CD4-positive, alpha-beta T cell treated with Interleukin-12 subunit alpha and Interleukin-12 subunit beta, for 1 hour (primary cell): ENCODE results near the gene CLTB.
"Not testable (repeated sequence)": the region's sequence is repeated elsewhere in the genome, so short reads cannot be mapped to it uniquely, and the experiment has no call there.

ENCODE experiments used
- DNase-seq: peaks from one replicate; pipeline ENCODE4 v3.0.0-alpha.2; 2020

The CLTB gene

DNA sequence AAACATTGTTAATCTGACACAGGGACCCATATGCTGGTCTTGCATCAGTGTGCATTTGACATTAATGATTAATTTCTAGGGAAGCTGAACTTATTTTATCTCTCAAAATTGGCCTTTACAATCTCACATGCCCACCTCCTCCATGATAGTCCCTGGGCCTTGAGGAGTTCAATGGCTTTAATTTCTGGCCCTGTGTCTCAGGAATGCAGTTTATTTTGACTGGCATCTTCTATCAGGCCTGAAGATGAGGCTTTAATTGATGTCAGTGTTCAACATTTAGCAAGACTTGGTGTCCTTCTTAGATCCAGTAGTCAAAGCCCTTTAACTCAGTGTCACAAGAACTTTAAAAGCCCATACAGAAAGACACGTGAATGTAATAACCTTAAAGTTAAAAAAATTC, 10.5 kb upstream of the CLTB start:
- DNase-seq = no peak

DNA sequence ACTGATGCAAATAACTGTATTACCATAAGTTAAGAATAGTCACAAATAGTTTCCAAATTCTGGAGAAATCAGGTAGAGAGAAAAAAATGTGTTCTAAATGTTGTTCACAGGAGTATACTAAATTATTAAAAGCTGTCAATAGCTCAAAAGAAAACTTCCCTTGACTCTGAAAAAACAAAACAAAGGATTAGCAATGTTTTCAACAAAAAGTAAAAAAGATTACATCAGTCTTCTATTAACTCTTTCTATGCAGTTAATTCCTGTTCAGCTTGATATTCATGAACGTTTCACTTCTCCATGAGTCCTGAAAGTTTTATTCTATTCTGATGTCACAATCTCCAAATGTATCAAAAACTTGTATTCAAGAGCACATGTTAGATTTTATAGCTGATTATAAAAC, 9.5 kb upstream of the CLTB start:
- DNase-seq = no peak

DNA sequence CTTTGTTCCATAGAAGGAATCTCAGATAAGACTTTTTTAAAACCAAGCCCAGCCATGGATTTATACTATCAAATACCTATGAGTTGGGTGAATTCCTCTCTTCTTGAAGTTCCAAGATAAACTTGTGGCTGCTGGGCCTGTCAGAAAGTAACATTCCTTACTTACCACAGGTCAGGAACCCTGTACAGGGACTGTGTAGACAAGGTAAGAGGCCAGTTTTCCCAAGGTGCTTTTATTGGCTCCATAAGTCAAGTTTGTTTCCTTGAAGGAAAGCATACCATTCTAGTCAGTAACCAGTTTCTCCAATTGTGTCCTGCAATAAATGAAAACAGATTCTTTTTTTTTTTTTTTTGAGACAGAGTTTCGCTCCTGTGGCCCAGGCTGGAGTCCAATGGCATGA, 8.8 kb upstream of the CLTB start:
- no peak for DNase-seq

DNA sequence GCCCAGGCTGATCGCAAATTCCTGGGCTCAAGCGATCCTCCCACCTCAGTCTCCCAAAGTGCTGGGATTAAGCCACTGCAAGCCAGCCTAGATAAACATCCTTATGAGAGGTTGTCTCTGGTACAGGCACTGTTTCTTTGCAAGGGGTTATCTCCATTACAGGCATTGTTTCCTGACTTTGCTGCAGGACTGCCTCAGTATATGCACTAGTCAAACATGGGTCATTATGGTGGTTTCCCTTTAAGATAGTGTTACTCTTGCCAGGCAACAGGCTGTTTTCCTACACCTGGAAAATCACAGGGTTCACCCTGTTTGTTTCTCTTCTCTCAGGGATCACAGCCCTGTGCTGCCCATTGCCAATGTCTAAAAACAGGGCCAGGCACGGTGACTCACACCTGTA, 7.8 kb upstream of the CLTB start:
- no peak for DNase-seq

- no peak for DNase-seq
Observed at GRCh38 chr5:176420972-176421544, 4.7 kb upstream of the CLTB start.

- DNase-seq = no peak
Observed at GRCh38 chr5:176420086-176420485, 3.7 kb upstream of the CLTB start.

DNA sequence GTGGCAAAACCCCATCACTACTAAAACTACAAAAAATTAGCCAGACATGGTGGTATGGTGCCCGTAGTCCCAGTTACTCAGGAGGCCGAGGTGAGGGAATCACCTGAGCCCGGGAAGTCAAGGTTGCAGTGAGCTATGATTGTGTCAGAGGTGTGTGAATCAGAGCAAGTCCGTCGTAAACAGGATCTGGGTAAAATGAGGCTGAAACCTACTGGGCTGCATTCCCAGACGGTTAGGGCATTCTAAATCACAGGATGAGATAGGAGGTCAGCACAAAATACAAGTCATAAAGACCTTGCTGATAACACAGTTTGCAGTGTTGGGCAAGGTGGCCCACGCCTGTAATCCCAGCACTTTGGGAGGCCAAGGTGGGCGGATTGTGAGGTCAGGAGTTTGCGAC, 1.9 kb upstream of the CLTB start:
- DNase-seq = no peak

DNA sequence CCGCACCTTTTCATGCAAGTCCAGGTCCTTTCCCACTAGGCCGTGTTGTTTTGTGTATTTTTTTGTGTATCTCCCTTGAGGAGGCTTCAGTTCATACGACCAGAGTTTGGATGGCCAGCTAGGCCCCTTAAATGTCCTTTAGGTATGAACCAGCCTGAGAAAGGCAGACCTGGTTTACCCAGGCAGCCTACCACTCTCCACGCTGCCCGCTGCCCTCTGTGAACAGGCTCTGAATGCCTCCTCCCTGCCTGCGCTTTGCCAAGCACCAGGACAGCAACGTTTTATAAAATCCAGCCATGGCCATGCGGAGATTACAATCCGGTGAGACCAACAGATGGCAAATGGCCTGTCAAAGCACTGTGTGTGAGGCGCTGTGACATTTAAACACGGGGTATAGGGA, 626 bp upstream of the CLTB start:
- no peak for DNase-seq

DNA sequence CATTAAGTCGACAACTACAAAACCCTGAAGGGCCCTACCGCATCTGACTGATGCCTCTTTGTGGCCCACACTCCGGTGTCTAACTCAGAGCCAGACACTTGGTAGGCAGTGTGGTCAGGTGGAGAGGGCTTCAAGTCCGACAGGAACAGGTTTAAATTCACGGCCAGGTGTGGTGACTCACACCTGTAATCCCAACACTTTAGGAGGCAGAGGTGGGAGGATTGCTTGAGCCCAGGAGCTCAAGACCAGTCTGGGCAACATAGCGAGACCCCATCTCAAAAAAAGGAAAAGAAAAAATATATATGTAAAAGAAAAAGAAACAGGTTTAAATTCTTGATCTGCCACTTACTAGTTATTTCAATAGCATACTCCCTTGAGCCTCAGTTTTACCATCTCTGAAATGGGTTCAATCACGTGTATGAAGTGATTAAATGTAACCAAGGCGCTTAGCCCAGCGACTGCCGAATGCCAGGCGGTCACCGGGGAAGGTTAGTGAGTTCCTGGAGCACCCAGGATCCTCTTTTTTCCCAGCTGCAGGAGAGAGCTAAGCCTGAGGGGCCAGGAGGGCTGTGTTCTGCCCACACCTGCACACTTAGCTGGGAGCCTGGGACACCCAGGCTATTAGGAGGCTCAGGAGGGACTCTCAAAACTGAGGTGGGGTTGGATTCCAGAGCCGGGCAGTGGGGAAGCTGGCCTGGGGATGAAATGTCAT, 943 bp downstream of the CLTB start:
- peak; percentile 8 for DNase-seq

GRCh38 chr5:176414704-176415103, 1.6 kb downstream of the CLTB start:
- no peak for DNase-seq

DNA sequence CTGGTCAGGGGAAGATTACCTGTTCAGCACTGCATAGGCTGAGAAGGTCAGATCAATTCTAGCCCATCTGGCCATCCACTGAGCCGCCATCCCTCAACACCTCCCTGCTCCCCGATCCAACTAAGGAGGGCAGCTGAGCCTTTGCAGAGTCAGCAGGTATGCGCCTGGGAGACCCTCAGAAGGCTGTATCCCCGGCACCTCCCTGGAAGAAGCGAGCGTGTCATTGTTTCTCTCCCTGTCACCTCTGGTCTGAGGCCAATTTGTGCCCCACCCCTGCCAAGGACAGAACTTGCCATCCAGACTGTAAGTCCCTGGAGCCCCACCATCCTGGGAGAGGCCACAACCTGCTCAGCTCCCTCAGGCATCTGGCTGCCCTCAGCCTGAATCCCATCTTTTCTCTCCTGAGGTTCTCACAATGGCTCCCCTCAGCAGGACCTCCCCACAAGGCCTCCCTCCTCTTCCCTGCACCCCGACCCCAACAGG, 2.6 kb downstream of the CLTB start:
- no peak for DNase-seq

DNA sequence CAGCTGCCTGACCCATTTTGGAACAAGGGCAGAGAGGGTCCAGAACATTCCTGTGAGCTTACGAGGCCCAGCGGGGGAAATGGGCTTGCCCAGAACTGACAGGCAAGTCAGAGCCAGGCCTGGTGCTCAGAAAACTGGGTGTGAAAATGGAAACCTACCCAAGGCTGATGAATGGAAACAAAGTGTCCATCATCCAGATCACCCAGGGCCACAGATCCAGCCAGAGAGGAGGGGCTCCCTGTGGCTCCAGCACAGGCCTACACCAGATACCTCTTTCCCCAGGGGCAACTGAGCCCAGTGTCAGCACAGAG, 3.1 kb downstream of the CLTB start:
- DNase-seq = no peak

DNA sequence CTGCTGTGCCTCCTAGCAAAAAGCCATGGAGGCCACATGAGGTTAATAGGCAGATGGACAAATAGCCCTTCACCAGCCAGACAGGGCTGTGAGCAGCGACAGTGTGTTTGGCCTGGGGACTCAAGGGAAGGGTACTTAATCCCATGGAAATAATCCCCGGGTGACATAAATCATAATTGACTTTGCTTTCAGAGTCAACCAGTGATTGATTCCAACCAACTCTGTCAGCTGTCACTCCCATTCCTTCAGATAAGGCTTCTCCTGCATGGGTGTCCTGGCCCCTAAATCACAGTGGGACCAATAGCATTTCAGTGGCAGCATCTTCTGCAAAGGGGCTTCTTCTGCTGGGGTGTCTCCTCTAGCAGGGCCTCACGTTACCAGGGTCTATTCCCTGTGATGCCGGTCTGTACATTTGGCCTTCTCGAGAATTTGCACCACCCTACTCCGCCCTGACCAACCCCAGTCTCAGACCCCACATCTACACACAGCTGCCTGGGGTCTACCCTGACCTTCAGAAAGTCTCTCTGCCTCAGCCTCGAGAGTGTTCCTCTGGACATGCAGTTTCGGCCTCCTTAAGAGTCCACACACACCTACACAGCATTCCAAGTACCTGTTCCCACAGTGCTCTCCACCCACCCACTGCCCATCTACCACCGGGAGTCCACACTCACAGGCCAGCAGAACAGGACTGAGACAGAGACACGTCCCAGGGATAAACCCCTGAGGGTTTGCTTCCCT, 3.7 kb downstream of the CLTB start:
- no peak for DNase-seq

GRCh38 chr5:176410486-176411180, 5.7 kb downstream of the CLTB start:
- DNase-seq = no peak

DNA sequence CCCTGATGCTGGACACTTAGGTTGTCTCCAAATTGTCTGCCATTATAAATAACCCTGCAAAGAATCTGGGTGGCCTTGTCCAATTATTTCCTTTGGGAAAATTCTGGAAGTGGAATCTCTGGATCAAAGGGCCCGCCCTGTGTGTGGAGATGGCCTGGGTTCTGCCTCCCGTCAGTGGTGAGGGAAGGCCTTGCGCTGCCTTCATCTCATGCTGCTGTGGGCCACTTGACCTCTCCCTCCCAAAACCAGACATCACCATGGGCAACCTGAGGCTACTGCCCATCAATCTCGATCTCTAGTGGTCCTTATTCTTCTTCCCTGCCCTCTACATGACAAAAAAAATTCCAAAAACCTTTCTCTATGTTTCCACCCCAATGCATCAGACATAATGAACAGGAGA, 6.6 kb downstream of the CLTB start:
- no peak for DNase-seq

DNA sequence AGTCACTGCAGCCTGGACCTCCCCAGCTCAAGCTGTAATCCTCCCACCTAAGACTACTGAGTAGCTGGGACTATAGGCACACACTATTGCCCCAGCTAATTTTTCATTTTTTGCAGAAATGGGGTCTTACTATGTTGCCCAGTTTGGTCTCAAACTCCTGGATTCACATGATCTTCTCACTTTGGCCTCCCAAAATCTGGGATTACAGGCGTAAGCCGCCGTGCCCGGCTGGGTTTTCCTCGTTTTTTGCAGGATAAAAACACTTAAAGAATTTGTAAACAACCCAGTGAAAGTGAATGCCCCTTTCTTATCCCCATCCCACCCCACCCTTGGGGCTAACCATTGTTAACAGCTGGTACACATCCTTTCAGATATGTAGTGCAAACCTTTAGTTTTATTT, 7.7 kb downstream of the CLTB start:
- DNase-seq = no peak

DNA sequence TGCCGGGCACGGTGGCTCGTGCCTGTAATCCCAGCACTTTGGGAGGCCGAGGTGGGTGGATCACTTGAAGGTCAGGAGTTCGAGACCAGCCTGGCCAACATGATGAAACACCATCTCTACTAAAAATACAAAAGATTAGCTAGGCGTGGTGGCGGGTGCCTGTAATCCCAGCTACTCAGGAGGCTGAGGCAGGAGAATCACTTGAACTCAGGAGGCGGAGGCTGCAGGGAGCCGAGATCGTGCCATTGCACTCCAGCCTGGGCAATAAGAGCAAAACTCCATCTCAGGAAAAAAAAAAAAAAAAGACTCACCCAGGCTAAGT, 8.1 kb downstream of the CLTB start:
- not testable (repeated sequence) for DNase-seq

- no peak for DNase-seq
Observed at GRCh38 chr5:176407456-176408251, 8.7 kb downstream of the CLTB start.

GRCh38 chr5:176406436-176407052, 9.8 kb downstream of the CLTB start:
- DNase-seq = no peak

- no peak for DNase-seq
Observed at GRCh38 chr5:176405656-176406435, 10.5 kb downstream of the CLTB start.

DNA sequence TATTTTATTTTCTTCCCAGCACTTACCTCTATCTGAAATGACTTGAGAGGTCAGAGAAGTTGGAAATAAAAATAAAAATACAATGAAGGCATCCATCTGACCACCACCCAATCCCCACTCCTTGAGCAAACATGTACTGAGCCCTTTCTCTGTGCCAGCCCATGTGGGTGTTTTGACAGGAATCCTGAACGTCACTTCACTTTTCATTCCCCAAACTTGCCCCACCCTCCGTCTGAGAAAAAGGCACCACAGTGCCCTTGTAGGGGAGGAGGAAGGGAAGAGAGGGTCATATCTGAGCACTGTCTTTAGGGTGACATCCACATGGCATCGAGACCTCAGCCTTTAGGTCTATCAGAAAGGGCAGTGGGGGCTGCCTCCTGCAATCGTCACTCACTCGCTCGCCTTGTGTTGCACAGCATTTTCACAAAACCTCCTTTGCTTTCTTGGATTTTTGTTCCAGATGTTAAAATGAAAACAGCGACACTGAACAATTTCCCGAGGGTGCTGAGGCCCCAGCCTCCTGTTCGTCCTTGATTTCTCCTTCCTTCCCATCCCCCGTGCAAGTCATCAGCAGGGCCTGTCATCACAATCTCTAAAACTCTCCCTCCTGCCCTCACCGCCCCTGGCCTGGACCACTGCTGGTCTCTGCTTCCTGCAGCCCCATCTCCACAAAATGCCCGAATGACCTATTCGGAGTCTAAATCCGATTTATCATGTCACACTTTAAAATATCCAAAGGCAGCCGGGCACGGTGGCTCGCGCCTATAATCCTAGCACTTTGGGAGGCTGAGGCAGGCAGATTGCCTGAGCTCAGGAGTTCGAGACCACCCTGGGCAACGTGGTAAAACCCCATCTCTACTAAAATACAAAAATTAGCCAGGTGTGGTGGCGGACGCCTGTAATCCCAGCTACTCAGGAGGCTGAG, 14.8 kb downstream of the CLTB start:
- DNase-seq = no peak
